ENCODE results near the gene CTDSP2.
"Not testable (repeated sequence)": the region's sequence is repeated elsewhere in the genome, so short reads cannot be mapped to it uniquely, and the experiment has no call there.

Gene CTDSP2

DNA sequence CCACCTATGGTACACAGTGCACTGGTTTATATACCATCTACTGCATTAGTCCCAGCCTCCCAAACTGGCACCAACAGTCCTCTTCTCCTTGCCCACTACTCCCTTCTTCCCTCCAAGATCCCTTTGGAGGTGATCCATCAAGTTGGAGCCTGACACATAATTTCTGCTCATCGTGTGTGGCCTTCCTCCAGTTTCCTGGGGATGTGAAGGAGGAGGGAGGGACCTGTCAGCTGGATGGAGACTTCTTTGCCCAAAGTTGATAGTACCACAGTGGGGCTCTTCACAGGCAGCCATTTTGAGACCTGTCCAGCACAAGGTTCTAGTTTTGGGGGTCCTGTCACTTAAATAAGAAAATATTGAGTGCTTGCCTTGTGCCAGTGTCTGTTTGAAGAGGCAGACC lies 17.1 kb upstream of the CTDSP2 start:
- no peak for TF ChIP-seq CTCF (IDR thresholded peaks at IDR 0.05)
- no peaks in the 10 kb centered on the region for H3K9me3 ChIP-seq
- no peaks in the 10 kb centered on the region for H3K36me3 ChIP-seq
- H3K27me3 ChIP-seq: peaks cover 30% of the 10 kb centered on the region
- H3K27ac ChIP-seq: no peak overlapping the region
- no peak overlapping the region for H3K4me3 ChIP-seq (ENCODE audit: low read depth in 1 of 2, low read length in 1 of 2)
- H3K4me1 ChIP-seq (ENCODE audit: control insufficient read depth in 1 of 2, insufficient read depth in 1 of 2, low read depth in 1 of 2, low read length in 1 of 2): peaks cover 10 to 11% of the 10 kb centered on the region in 2 experiments

DNA sequence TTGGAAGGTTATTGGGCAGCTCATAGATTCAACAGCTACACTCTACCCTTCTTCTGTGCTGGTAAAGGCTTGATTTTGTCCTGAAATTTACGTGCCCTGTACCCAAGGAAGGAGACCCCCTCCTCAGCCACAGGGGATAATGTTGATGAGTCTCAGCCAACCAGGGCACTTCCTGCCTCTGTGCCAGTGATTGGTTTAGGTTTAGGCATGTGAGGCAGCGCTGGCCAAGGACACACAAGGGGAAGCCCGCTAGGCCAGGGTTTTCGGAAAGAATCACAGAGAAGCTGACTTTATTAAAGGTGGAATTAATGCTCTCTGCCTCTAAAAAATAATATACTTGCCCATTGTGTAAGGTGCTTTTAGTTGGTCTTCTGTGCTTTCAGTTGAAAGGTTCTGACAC lies 15.4 kb upstream of the CTDSP2 start:
- Histone ChIP-seq H3K4me1 (ENCODE audit: control insufficient read depth in 1 of 2, insufficient read depth in 1 of 2, low read depth in 1 of 2, low read length in 1 of 2) (peaks cover 10 to 11% of the 10 kb centered on the region in 2 experiments), H3K4me3 (ENCODE audit: low read depth in 1 of 2, low read length in 1 of 2) (no peak overlapping the region), H3K27ac (no peak overlapping the region), H3K9me3 (no peaks in the 10 kb centered on the region), H3K27me3 (peaks cover 30% of the 10 kb centered on the region), H3K36me3 (no peaks in the 10 kb centered on the region)
- TF ChIP-seq CTCF (IDR thresholded peaks at IDR 0.05): no peak

- peaks cover 10 to 11% of the 10 kb centered on the region in 2 experiments for H3K4me1 ChIP-seq (ENCODE audit: control insufficient read depth in 1 of 2, insufficient read depth in 1 of 2, low read depth in 1 of 2, low read length in 1 of 2)
- H3K9me3 ChIP-seq; H3K36me3 ChIP-seq; H3K4me3 ChIP-seq (ENCODE audit: low read depth in 1 of 2, low read length in 1 of 2); H3K27ac ChIP-seq: not testable (repeated sequence)
- H3K27me3 ChIP-seq: peaks cover 33% of the 10 kb centered on the region
Observed at GRCh38 chr12:57860883-57861282, 14.4 kb upstream of the CTDSP2 start.

DNA sequence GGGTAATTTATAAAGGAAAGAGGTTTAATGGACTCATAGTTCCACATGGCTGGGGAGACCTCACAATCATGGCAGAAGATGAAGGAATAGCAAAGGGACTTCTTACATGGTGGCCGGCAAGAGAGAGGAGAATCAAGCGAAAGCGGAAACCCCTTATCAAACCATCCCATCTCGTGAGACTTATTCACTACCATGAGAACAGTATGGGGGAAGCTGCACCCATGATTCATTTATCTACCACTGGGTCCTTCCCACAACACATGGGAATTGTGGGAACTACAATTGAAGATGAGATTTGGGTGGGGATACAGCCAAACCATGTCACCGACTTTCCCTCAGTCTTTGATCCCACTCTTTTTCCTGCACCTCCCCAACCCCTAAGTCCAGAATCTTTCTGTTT lies 12.6 kb upstream of the CTDSP2 start:
- Histone ChIP-seq H3K9me3 (no peaks in the 10 kb centered on the region), H3K4me1 (ENCODE audit: control insufficient read depth in 1 of 2, insufficient read depth in 1 of 2, low read depth in 1 of 2, low read length in 1 of 2) (peaks cover 8 to 10% of the 10 kb centered on the region in 2 experiments), H3K4me3 (ENCODE audit: low read depth in 1 of 2, low read length in 1 of 2) (no peak overlapping the region), H3K27ac (no peak overlapping the region), H3K27me3 (peaks cover 21% of the 10 kb centered on the region), H3K36me3 (no peaks in the 10 kb centered on the region)
- TF ChIP-seq CTCF (IDR thresholded peaks at IDR 0.05): no peak

DNA sequence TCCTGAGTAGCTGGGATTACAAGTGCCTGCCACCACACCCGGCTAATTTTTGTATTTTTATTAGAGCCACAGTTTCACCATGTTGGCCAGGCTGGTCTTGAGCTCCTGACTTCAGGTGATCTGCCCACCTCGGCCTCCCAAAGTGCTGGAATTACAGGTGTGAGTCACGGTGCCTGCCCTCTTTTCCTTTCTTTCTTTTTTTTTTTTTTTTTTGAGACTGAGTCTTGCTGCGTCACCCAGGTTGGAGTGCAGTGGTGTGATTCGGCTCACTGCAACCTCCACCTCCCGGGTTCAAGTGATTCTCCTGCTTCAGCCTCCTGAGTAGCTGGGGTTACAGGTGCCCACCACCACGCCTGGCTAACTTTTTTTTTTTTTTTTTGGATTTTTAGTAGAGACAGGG lies 11.6 kb upstream of the CTDSP2 start:
- peaks cover 10 to 11% of the 10 kb centered on the region in 2 experiments for H3K4me1 ChIP-seq (ENCODE audit: control insufficient read depth in 1 of 2, insufficient read depth in 1 of 2, low read depth in 1 of 2, low read length in 1 of 2)
- H3K4me3 ChIP-seq (ENCODE audit: low read depth in 1 of 2, low read length in 1 of 2); H3K27ac ChIP-seq; H3K36me3 ChIP-seq; H3K9me3 ChIP-seq: not testable (repeated sequence)
- H3K27me3 ChIP-seq: peaks cover 21% of the 10 kb centered on the region

DNA sequence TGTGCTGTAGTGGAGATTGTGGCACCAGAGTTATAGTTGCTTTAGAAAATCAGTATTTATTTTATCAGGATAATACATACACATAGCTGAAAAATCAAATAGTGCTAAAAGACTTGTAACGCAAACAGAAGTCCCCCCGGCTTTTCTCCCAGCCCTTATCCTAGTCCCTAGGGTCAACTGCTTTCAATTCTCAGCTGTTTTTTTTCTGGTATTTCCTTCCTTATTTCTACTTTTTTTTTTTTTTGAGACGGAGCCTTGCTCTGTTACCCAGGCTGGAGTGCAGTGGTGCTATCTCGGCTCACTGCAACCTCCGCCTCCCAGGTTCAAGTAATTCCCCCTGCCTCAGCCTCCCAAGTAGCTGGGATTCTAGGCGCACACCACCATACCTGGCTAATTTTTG lies 8.4 kb upstream of the CTDSP2 start:
- Histone ChIP-seq H3K9me3 (no peaks in the 10 kb centered on the region), H3K27ac (no peak overlapping the region), H3K4me3 (ENCODE audit: low read depth in 1 of 2, low read length in 1 of 2) (no peak overlapping the region), H3K4me1 (ENCODE audit: control insufficient read depth in 1 of 2, insufficient read depth in 1 of 2, low read depth in 1 of 2, low read length in 1 of 2) (peaks cover 18 to 20% of the 10 kb centered on the region in 2 experiments), H3K27me3 (peaks cover 49% of the 10 kb centered on the region), H3K36me3 (no peaks in the 10 kb centered on the region)
- no peak for TF ChIP-seq CTCF (IDR thresholded peaks at IDR 0.05)

Data from neutrophil (primary cell).